ENCODE measurements around the gene ZMIZ1.
A peak's percentile ranks its signal among the peaks of the same experiment; 100 is the strongest.

The ZMIZ1 gene

DNA sequence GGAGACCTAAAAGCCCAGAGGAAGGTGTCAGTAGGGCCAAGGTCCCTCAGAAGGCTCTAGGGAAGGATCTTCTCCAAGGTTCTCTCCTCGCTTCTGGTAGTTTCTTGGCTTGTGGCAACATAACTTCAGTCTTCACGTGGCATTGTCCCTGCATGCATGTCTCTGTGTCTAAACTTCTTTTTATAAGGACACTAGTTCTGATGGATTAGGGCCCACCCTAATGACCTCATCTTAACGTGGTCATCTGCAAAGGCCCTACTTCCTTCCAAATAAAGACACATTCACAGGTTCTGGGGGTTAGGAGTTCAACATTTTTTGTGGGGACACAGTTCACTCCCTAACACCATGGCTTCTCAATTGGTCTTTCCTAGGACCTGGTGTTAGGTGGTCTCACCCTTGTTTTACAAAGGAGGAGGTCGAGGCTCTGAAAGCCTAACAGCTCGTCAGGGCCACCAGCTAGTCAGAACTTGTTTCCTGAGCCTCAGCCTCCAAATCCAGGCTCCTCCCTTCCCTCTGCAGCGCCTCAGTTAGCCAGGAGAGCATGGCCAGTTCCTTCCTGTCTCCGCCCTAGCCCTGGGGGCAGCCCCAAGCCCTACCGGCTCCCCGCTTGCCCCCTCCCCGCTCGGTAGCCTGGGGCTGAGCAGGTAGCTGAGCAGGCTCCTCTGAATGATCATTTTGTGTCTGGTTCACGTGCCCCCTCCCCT, 168.8 kb downstream of the ZMIZ1 start (continued):
- TF ChIP-seq, protein P1, sequence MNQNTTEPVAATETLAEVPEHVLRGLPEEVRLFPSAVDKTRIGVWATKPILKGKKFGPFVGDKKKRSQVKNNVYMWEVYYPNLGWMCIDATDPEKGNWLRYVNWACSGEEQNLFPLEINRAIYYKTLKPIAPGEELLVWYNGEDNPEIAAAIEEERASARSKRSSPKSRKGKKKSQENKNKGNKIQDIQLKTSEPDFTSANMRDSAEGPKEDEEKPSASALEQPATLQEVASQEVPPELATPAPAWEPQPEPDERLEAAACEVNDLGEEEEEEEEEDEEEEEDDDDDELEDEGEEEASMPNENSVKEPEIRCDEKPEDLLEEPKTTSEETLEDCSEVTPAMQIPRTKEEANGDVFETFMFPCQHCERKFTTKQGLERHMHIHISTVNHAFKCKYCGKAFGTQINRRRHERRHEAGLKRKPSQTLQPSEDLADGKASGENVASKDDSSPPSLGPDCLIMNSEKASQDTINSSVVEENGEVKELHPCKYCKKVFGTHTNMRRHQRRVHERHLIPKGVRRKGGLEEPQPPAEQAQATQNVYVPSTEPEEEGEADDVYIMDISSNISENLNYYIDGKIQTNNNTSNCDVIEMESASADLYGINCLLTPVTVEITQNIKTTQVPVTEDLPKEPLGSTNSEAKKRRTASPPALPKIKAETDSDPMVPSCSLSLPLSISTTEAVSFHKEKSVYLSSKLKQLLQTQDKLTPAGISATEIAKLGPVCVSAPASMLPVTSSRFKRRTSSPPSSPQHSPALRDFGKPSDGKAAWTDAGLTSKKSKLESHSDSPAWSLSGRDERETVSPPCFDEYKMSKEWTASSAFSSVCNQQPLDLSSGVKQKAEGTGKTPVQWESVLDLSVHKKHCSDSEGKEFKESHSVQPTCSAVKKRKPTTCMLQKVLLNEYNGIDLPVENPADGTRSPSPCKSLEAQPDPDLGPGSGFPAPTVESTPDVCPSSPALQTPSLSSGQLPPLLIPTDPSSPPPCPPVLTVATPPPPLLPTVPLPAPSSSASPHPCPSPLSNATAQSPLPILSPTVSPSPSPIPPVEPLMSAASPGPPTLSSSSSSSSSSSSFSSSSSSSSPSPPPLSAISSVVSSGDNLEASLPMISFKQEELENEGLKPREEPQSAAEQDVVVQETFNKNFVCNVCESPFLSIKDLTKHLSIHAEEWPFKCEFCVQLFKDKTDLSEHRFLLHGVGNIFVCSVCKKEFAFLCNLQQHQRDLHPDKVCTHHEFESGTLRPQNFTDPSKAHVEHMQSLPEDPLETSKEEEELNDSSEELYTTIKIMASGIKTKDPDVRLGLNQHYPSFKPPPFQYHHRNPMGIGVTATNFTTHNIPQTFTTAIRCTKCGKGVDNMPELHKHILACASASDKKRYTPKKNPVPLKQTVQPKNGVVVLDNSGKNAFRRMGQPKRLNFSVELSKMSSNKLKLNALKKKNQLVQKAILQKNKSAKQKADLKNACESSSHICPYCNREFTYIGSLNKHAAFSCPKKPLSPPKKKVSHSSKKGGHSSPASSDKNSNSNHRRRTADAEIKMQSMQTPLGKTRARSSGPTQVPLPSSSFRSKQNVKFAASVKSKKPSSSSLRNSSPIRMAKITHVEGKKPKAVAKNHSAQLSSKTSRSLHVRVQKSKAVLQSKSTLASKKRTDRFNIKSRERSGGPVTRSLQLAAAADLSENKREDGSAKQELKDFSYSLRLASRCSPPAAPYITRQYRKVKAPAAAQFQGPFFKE (tag by site-specific recombination; IDR thresholded peaks at IDR 0.05; ENCODE audit: borderline replicate concordance), result no peak
- TF ChIP-seq, protein P2, sequence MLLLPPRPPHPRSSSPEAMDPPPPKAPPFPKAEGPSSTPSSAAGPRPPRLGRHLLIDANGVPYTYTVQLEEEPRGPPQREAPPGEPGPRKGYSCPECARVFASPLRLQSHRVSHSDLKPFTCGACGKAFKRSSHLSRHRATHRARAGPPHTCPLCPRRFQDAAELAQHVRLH (tag by site-specific recombination; IDR thresholded peaks at IDR 0.05), result no peak

DNA sequence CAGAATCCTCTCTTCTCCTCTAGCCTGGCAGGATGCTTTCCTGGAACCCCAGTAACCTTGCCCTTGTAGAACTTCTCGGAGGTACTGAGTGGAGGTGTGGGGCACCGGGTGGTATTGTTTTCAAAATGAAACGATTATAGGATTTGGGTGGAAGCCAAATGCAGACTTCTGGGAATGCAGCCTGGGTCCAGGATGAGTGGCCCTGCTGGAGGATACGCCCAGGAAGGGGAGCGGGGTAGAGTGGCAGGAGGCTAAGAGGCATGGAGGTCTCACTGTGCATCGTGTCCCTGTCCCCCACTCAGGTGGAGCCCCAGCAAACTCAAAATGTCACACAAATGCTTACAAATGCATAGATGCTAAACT, 169.4 kb downstream of the ZMIZ1 start:
- Histone ChIP-seq H3K36me3 (ENCODE audit: control insufficient read depth in 2 of 2, insufficient read depth in 1 of 2, low read length in 2 of 2) (no peaks in the 10 kb centered on the region), H3K27ac (ENCODE audit: extremely low read depth, low read depth, low read length) (no peak overlapping the region), H3K4me3 (ENCODE audit: low read depth, low read length) (no peak overlapping the region), H3K4me1 (ENCODE audit: control insufficient read depth, insufficient read depth, low read length) (peaks cover 14% of the 10 kb centered on the region), H3K9me3 (ENCODE audit: control insufficient read depth, insufficient read depth, low read depth, low read length) (no peaks in the 10 kb centered on the region)
- no peak for TF ChIP-seq HOXD13 (CRISPR knock-in tag; IDR thresholded peaks at IDR 0.05; ENCODE audit: borderline replicate concordance)
- TF ChIP-seq ZNF558 (tag by site-specific recombination; IDR thresholded peaks at IDR 0.05), result no peak
- no peak for TF ChIP-seq SP2 (tag by site-specific recombination; IDR thresholded peaks at IDR 0.05)
- TF ChIP-seq ZNF37A (tag by site-specific recombination; IDR thresholded peaks at IDR 0.05), result no peak
- TF ChIP-seq ZNF146 (tag by site-specific recombination; IDR thresholded peaks at IDR 0.05), result no peak
- peak; percentile 11; the same call in 1 of the 2 replicates for TF ChIP-seq ZIC2 (tag by site-specific recombination; IDR thresholded peaks at IDR 0.05)
- TF ChIP-seq GLI4 (tag by site-specific recombination; IDR thresholded peaks at IDR 0.05), result no peak
- no peak for TF ChIP-seq ZNF266 (tag by site-specific recombination; IDR thresholded peaks at IDR 0.05; ENCODE audit: low read depth)
- CTCF ChIA-PET, result no interaction called here
- POLR2A ChIA-PET, result no interaction called here

DNA sequence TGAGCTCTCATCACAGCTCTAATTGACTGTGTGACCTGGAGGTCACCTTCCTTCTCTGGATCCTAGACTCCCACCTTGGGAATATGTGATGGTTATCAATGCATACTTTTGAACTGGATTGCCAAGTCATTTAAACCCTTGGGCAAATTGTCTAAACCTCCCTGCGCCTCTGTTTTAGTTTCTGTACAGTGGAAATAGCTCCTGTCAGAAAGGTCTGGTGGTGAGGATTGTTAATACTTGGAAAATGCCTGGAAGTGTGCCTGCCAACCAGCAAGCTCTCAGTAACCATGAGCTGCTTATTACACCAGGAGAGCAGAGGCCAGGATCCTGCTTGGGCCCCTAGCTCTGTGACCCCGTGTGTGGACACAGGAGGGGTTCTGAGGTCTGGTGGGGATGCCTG, 169.8 kb downstream of the ZMIZ1 start:
- Histone ChIP-seq H3K4me3 (ENCODE audit: low read depth, low read length) (no peak overlapping the region), H3K36me3 (ENCODE audit: control insufficient read depth in 2 of 2, insufficient read depth in 1 of 2, low read length in 2 of 2) (no peaks in the 10 kb centered on the region), H3K27ac (ENCODE audit: extremely low read depth, low read depth, low read length) (no peak overlapping the region), H3K4me1 (ENCODE audit: control insufficient read depth, insufficient read depth, low read length) (peaks cover 14% of the 10 kb centered on the region), H3K9me3 (ENCODE audit: control insufficient read depth, insufficient read depth, low read depth, low read length) (no peaks in the 10 kb centered on the region)
- CTCF ChIA-PET, result no interaction called here
- POLR2A ChIA-PET, result no interaction called here
- TF ChIP-seq ZNF514 (tag by site-specific recombination; IDR thresholded peaks at IDR 0.05) (no peak), ZBTB1 (tag by site-specific recombination; IDR thresholded peaks at IDR 0.05) (no peak), ZNF555 (tag by site-specific recombination; conservative IDR thresholded peaks at IDR 0.05) (no peak), ZNF473 (tag by site-specific recombination; IDR thresholded peaks at IDR 0.05) (no peak), KLF1 (tag by site-specific recombination; IDR thresholded peaks at IDR 0.05) (no peak), SETDB1 (IDR thresholded peaks at IDR 0.05; ENCODE audit: insufficient read length, low read length) (no peak), FEZF1 (tag by site-specific recombination; IDR thresholded peaks at IDR 0.05) (no peak), ZNF133 (tag by site-specific recombination; IDR thresholded peaks at IDR 0.05) (no peak), ZNF335 (tag by site-specific recombination; conservative IDR thresholded peaks at IDR 0.05) (no peak), ZNF23 (tag by site-specific recombination; IDR thresholded peaks at IDR 0.05; ENCODE audit: borderline replicate concordance) (no peak), WT1 (tag by site-specific recombination; IDR thresholded peaks at IDR 0.05) (no peak), RBAK (tag by site-specific recombination; IDR thresholded peaks at IDR 0.05) (no peak)
- TF ChIP-seq, protein P3, sequence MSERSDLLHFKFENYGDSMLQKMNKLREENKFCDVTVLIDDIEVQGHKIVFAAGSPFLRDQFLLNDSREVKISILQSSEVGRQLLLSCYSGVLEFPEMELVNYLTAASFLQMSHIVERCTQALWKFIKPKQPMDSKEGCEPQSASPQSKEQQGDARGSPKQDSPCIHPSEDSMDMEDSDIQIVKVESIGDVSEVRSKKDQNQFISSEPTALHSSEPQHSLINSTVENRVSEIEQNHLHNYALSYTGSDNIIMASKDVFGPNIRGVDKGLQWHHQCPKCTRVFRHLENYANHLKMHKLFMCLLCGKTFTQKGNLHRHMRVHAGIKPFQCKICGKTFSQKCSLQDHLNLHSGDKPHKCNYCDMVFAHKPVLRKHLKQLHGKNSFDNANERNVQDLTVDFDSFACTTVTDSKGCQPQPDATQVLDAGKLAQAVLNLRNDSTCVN (tag by site-specific recombination; optimal IDR thresholded peaks at IDR 0.05), result no peak
- TF ChIP-seq, protein P4, sequence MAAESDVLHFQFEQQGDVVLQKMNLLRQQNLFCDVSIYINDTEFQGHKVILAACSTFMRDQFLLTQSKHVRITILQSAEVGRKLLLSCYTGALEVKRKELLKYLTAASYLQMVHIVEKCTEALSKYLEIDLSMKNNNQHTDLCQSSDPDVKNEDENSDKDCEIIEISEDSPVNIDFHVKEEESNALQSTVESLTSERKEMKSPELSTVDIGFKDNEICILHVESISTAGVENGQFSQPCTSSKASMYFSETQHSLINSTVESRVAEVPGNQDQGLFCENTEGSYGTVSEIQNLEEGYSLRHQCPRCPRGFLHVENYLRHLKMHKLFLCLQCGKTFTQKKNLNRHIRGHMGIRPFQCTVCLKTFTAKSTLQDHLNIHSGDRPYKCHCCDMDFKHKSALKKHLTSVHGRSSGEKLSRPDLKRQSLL (tag by site-specific recombination; IDR thresholded peaks at IDR 0.05), result no peak

Measured in HEK293 (cell line).